Measurements from ENCODE around the gene TRHDE. TPM values are rescaled to one million over a fixed set of nuclear protein-coding genes. Genes with fewer than 3 reads are reported as not detected.

The TRHDE gene
- total and polyA plus RNA-seq, 8 donors: 1.9 to 30.2 (median 17.9) TPM

- no peak for DNase-seq
- no peak for FAIRE-seq
- no peak for ATAC-seq
These were observed 21.8 kb upstream of the TRHDE start for GRCh38 chr12:72250346-72250745.

DNA sequence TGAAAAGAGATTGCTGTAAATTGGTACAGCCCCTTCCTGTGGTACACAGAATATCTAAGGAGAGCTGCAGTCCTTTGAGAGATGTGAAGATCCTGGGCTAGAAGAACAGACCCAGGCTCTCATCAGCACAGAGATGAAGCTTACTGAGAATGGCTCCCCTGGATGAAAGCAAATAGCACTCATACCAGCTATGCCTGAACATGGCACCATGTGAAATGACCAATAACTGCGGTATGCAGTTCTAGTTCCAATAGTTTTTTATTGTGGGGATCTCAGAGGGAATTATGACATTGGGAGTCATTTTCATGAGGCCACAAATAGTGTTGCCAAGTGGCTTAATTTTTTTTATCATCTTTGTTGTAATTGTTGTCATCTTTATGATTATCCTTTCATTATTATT lies 15.4 kb upstream of the TRHDE start:
- Histone ChIP-seq H3K36me3 (no peaks in the 10 kb centered on the region), H3K9me3 (no peaks in the 10 kb centered on the region), H3K27me3 (no peaks in the 10 kb centered on the region), H3K4me3 (no peak overlapping the region), H3K27ac (no peak overlapping the region), H3K4me1 (no peaks in the 10 kb centered on the region)
- DNase-seq (no peak), ATAC-seq (no peak), FAIRE-seq (no peak)
- TF ChIP-seq, protein P1, sequence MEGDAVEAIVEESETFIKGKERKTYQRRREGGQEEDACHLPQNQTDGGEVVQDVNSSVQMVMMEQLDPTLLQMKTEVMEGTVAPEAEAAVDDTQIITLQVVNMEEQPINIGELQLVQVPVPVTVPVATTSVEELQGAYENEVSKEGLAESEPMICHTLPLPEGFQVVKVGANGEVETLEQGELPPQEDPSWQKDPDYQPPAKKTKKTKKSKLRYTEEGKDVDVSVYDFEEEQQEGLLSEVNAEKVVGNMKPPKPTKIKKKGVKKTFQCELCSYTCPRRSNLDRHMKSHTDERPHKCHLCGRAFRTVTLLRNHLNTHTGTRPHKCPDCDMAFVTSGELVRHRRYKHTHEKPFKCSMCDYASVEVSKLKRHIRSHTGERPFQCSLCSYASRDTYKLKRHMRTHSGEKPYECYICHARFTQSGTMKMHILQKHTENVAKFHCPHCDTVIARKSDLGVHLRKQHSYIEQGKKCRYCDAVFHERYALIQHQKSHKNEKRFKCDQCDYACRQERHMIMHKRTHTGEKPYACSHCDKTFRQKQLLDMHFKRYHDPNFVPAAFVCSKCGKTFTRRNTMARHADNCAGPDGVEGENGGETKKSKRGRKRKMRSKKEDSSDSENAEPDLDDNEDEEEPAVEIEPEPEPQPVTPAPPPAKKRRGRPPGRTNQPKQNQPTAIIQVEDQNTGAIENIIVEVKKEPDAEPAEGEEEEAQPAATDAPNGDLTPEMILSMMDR (IDR thresholded peaks at IDR 0.05): no peak
- intact Hi-C loops (cut with DNase I): no loop called here
- WGBS, 2 donors: 95 to 100% methylated on average over 1 of the region's 1 CpG

More at GRCh38 chr12:72250346-72250745, 21.8 kb upstream of the TRHDE start:
- 87 to 88% methylated on average over 2 of the region's 2 CpGs for WGBS, 2 donors
- no peaks in the 10 kb centered on the region for H3K36me3 ChIP-seq
- intact Hi-C loops (cut with DNase I): no loop called here
- no peaks in the 10 kb centered on the region for H3K27me3 ChIP-seq
- no peaks in the 10 kb centered on the region for H3K9me3 ChIP-seq
- H3K4me3 ChIP-seq: no peak overlapping the region
- H3K4me1 ChIP-seq: no peaks in the 10 kb centered on the region
- TF ChIP-seq, protein P1 (IDR thresholded peaks at IDR 0.05): no peak
- no peak overlapping the region for H3K27ac ChIP-seq

DNA sequence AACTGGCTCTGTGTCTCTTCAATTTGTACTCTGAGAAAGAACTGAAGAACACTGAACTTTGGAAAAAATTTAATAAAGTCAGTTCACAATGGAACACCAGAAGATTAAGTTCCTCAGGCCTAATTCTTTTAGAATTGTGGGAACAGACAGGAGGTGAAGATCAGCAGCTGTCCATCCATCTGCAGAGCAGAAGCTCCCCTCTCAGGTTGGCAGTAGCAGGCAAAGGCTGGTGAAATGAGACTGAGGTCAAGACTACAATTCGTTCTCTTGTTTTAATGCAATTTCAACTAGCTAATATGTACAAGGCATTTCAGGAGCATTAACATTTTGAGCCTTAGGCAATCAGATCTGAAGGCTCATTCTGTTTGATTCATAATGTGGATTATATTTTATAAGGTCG lies 10.3 kb upstream of the TRHDE start:
- DNase-seq (no peak), FAIRE-seq (no peak), ATAC-seq (no peak)
- TF ChIP-seq, protein P1 (IDR thresholded peaks at IDR 0.05): no peak
- no peaks in the 10 kb centered on the region for H3K27me3 ChIP-seq
- intact Hi-C loops (cut with DNase I): no loop called here
- no peak overlapping the region for H3K4me3 ChIP-seq
- H3K9me3 ChIP-seq: no peaks in the 10 kb centered on the region
- WGBS, 2 donors: 85 to 86% methylated on average over 2 of the region's 2 CpGs
- H3K36me3 ChIP-seq: no peaks in the 10 kb centered on the region
- H3K4me1 ChIP-seq: peaks cover 0 to 7% (median 0%) of the 10 kb centered on the region in 3 donors
- no peak overlapping the region for H3K27ac ChIP-seq

GRCh38 chr12:72264548-72265175 lies 7.5 kb upstream of the TRHDE start:
- TF ChIP-seq, protein P1 (IDR thresholded peaks at IDR 0.05): peak in 2 of 4 donors; percentile 9 to 19
- H3K36me3 ChIP-seq: no peaks in the 10 kb centered on the region
- WGBS, 2 donors: 12 to 22% methylated on average over 1 of the region's 1 CpG
- FAIRE-seq (peak; percentile 94), ATAC-seq (peak in 3 of 4 donors; percentile 42 to 68 (median 60)), DNase-seq (no peak)
- H3K27ac ChIP-seq: no peak overlapping the region
- H3K9me3 ChIP-seq: no peaks in the 10 kb centered on the region
- H3K4me1 ChIP-seq: peaks cover 0 to 15% (median 12%) of the 10 kb centered on the region in 3 donors
- no peak overlapping the region for H3K4me3 ChIP-seq
- no peaks in the 10 kb centered on the region for H3K27me3 ChIP-seq
- intact Hi-C loops (cut with DNase I): no loop called here

- peak overlapping the region in 1 of 4 donors; percentile 3 for H3K4me3 ChIP-seq
- no peaks in the 10 kb centered on the region for H3K36me3 ChIP-seq
- 47 to 51% methylated on average over 2 of the region's 2 CpGs for WGBS, 2 donors
- FAIRE-seq: no peak
- H3K9me3 ChIP-seq: no peaks in the 10 kb centered on the region
- ATAC-seq: no peak
- TF ChIP-seq, protein P1 (IDR thresholded peaks at IDR 0.05): no peak
- peaks cover 0 to 15% (median 12%) of the 10 kb centered on the region in 3 donors for H3K4me1 ChIP-seq
- no peak for DNase-seq
- intact Hi-C loops (cut with DNase I): no loop called here
- no peaks in the 10 kb centered on the region for H3K27me3 ChIP-seq
- peak overlapping the region in 2 of 4 donors; percentile 81 to 93 for H3K27ac ChIP-seq
These were observed 4.2 kb upstream of the TRHDE start for GRCh38 chr12:72267974-72268373.
